GM20431 (cell line): ENCODE data around the gene SLC7A6.

Source experiments
- in situ Hi-C: fragments of 300-500 bp; cut with MseI, MboI; formaldehyde crosslinking; loops from one replicate; pipeline ENCODE4 v1.15.0; 2020; ENCODE audit warnings: low sequenced_read_pairs; ENCODE audit not compliant: unreplicated experiment

Gene SLC7A6

GRCh38 chr16:68234188-68235107 is 29.9 kb upstream of the SLC7A6 start:
- in situ Hi-C loops = no loop called here

- in situ Hi-C loops = no loop called here
These were observed 29.0 kb upstream of the SLC7A6 start for GRCh38 chr16:68235108-68235886.

- in situ Hi-C loops = no loop called here
These were observed 28.5 kb upstream of the SLC7A6 start, which contains the start of gene ESRP2 for GRCh38 chr16:68235887-68236136. TSS of gene ESRP2 (minus strand) at chr16:68236127. CDS start at chr16:68236045, 82 bp downstream.

GRCh38 chr16:68236137-68236825 is 28.0 kb upstream of the SLC7A6 start:
- in situ Hi-C loops = no loop called here

GRCh38 chr16:68236826-68237242 is 27.5 kb upstream of the SLC7A6 start:
- in situ Hi-C loops = no loop called here

- in situ Hi-C loops = no loop called here
These were observed 26.9 kb upstream of the SLC7A6 start for GRCh38 chr16:68237243-68238028.

GRCh38 chr16:68238029-68238345 is 26.3 kb upstream of the SLC7A6 start:
- in situ Hi-C loops = no loop called here

- in situ Hi-C loops = no loop called here
These were observed 22.2 kb upstream of the SLC7A6 start for GRCh38 chr16:68242085-68242484.

GRCh38 chr16:68242926-68243858 is 21.1 kb upstream of the SLC7A6 start:
- in situ Hi-C loops = no loop called here

- in situ Hi-C loops = no loop called here
These were observed 19.8 kb upstream of the SLC7A6 start for GRCh38 chr16:68244481-68244902.

- in situ Hi-C loops = no loop called here
These were observed 19.1 kb upstream of the SLC7A6 start, which contains the start of gene PLA2G15 for GRCh38 chr16:68244903-68245853. TSS of gene PLA2G15 (plus strand) at chr16:68245373. CDS start at chr16:68245427, 54 bp downstream.

- in situ Hi-C loops = no loop called here
These were observed 18.2 kb upstream of the SLC7A6 start for GRCh38 chr16:68246121-68246520.

GRCh38 chr16:68246666-68247065 is 17.7 kb upstream of the SLC7A6 start:
- in situ Hi-C loops = no loop called here

GRCh38 chr16:68247400-68247799 is 16.9 kb upstream of the SLC7A6 start:
- in situ Hi-C loops = no loop called here

GRCh38 chr16:68247932-68248331 is 16.4 kb upstream of the SLC7A6 start:
- in situ Hi-C loops = no loop called here

GRCh38 chr16:68249371-68249770 is 15.0 kb upstream of the SLC7A6 start:
- in situ Hi-C loops = no loop called here

GRCh38 chr16:68250951-68251350 is 13.4 kb upstream of the SLC7A6 start:
- in situ Hi-C loops = loop anchor here (10.0 kb wide), 1 partner anchor 74 kb away; no protein-coding TSS in a partner anchor

- in situ Hi-C loops = loop anchor here (10.0 kb wide), 1 partner anchor 73 kb away; no protein-coding TSS in a partner anchor
These were observed 12.5 kb upstream of the SLC7A6 start for GRCh38 chr16:68251832-68252231.
